HG02885 (cell line): Measurements from ENCODE around the gene MYL6.
"Not testable (repeated sequence)": the region's sequence is repeated elsewhere in the genome, so short reads cannot be mapped to it uniquely, and the experiment has no call there.

ENCODE experiments used
- ATAC-seq: cut with Tn5 transposase; IDR thresholded peaks from one replicate; pipeline ENCODE4 v1.9.1; 2021; ENCODE audit warnings: mild to moderate bottlenecking; ENCODE audit not compliant: unreplicated experiment, poor library complexity

The MYL6 gene

GRCh38 chr12:56158029-56158925, at the start of gene MYL6:
Gene MYL6 (plus strand): TSS chr12:56158359. CDS start chr12:56158402, 43 bp downstream.
- peak; percentile 86 for ATAC-seq

GRCh38 chr12:56110571-56110970, 47.6 kb upstream of the MYL6 start:
- no peak for ATAC-seq

DNA sequence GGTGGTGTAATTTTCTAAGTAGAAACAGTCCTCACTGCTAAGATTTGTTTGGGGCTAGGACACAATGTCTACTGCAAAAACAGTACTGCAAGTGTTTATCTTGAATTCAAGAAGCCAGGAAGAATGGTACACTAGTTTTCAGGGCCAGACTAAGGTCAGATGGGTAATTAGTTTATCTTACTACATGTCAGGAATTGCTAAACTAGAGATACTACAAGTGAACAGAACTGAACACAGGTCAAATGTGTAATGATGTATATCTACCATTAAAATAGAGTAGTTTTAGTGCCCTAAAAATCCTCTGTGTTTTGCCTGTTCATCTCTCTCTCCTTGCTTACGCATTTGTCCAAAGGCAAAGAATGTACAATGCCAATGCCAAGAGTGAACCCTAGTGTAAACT, 44.1 kb upstream of the MYL6 start:
- no peak for ATAC-seq

- no peak for ATAC-seq
Measured at GRCh38 chr12:56115329-56115728, 42.8 kb upstream of the MYL6 start.

DNA sequence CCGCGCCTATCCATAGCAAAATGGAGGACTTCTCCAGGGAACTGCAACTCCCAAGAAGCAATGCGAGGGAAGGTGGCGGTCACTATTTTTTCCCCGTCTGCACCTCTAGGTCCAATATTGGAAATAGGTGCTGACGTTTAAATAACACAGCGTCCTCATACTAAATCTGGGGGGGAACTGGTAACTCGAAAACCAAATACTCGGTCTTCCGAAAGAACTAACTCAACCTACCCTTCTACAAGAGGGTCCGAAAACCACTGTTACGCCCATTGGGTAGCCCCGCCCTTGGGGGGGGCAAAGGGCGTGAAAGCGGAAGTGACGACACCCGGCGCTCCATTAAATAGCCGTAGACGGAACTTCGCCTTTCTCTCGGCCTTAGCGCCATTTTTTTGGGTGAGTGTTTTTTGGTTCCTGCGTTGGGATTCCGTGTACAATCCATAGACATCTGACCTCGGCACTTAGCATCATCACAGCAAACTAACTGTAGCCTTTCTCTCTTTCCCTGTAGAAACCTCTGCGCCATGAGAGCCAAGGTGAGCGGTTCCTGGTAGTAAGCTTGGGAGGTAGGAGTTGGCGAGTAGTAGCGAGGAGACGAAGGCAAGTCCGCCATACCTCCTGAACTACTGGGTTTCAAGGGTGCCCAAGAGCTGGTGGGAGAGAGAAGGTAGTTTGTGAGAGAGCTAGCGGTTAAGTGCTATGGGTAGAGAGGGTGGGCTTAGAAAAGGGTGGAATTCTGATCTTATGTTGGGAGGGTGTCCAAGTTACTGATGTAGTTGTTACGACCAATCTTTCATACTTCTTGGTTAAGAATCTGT, 41.7 kb upstream of the MYL6 start, which contains the start of gene RPL41:
Gene RPL41, plus strand, starts transcription at position 367 of the 815 bp plus-strand sequence.
- ATAC-seq, result peak; percentile 46

- ATAC-seq, result not testable (repeated sequence)
Measured at GRCh38 chr12:56117082-56117706, 41.0 kb upstream of the MYL6 start.

- ATAC-seq, result peak; percentile 82
Measured at GRCh38 chr12:56117778-56118687, 40.1 kb upstream of the MYL6 start, which contains the start of gene ZC3H10. Gene ZC3H10 (plus strand): TSS chr12:56118266. CDS start chr12:56120563, 2,297 bp downstream.

- no peak for ATAC-seq
Measured at GRCh38 chr12:56118688-56119357, 39.3 kb upstream of the MYL6 start.

- no peak for ATAC-seq
Measured at GRCh38 chr12:56119361-56119796, 38.8 kb upstream of the MYL6 start.

DNA sequence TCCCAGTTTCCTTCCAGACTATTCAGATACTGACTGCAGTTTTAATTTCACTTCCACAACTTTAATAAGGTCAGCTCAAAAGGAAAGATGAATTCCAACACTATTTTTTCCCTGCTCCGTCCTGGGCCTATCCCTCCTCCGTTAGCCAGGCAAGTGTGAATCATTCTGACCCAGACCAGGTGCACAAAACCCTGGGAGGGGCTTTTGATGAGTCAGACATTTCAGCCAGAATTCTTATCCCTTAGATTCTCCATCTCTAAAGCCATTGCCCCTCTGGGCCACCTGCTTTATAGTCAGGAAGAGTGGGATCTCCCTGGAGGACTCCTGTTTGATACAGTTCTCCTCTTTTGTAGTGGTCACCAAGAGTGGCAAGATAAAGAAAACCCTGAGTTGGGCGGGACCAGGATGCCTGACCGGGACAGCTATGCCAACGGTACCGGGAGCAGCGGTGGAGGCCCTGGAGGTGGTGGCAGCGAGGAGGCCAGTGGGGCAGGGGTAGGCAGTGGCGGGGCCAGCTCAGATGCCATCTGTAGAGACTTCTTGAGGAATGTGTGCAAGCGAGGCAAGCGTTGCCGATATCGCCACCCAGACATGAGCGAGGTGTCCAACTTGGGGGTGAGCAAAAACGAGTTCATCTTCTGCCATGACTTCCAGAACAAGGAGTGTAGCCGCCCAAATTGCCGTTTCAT, 37.9 kb upstream of the MYL6 start:
- ATAC-seq, result no peak

- ATAC-seq, result no peak
Measured at GRCh38 chr12:56121204-56121870, 36.8 kb upstream of the MYL6 start.

- no peak for ATAC-seq
Measured at GRCh38 chr12:56122637-56123036, 35.5 kb upstream of the MYL6 start.

- no peak for ATAC-seq
Measured at GRCh38 chr12:56124133-56124532, 34.0 kb upstream of the MYL6 start.

DNA sequence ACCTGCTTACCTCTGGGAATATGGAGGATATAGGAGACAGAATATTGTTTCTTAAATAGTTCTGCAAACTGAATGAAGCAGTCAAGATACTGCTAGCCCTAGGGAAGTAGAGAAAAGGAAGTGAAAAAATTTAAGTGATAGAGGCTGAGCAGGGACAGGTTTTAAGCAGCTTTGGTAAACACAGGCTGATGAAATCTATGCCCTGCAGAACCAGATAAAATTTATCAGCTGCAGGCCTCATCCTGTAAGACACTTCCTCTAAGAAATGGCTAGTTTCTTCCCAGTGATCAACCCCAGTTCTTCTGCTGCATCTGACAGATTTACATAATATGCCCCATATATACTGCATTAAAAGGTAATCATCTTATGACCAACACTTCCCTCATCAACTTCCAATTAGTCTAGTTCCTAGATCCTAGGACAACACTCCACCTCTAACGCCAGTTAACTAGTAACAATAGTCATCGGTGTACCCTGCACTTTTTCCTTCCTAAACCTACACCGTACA, 31.4 kb upstream of the MYL6 start:
- ATAC-seq, result no peak

DNA sequence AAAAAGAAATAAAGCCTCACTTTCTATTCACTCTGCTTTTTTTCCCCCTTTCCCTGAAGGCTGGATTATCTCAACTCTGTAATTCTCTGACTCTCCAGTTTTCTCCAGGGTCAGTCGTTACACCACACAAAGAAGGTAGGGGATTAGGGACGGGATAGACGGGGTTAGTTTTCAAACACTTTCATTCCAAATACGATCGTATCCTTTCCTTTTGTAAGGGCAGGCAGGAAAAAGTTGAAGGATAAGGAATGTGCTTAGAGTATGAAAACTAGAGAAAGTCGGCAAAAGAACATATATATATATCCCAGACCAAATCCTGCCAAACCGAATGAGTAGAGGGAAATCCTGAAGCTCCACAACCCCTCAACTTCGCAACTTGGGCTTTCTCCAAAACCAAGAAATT, 30.7 kb upstream of the MYL6 start:
- no peak for ATAC-seq

- ATAC-seq, result peak; percentile 90
Measured at GRCh38 chr12:56127888-56128669, 30.1 kb upstream of the MYL6 start, which contains the start of gene ESYT1. Gene ESYT1 (plus strand): TSS chr12:56128267. CDS start chr12:56128320, 53 bp downstream.
